Erythroblast (primary cell): ENCODE results near the gene MMS19.

Experiments used
- GATA1 ChIP-seq: IDR thresholded peaks from 2 replicates; pipeline ENCODE4 v1.6.1; 2011; ENCODE audit warnings: low read depth, mild to moderate bottlenecking, control low read depth, low read length, moderate library complexity
- POLR2A ChIP-seq: IDR thresholded peaks from 2 replicates; pipeline ENCODE4 v1.6.1; 2011; ENCODE audit warnings: mild to moderate bottlenecking, low read length

- TF ChIP-seq POLR2A (no peak), GATA1 (no peak)
Measured at GRCh38 chr10:97426776-97427570, 71.2 kb downstream of the MMS19 start.
